ENCODE results near the gene NUPR2. TPM values are rescaled to one million over a fixed set of nuclear protein-coding genes. Genes with fewer than 3 reads are reported as not detected.

NUPR2 gene
- total RNA-seq, 2 donors from 2014 or later = not detected

GRCh38 chr7:56127241-56127975, 11.2 kb upstream of the NUPR2 start:
- H3K4me1 ChIP-seq (ENCODE audit: control insufficient read depth, insufficient read depth, low read length) = no peaks in the 10 kb centered on the region
- H3K4me3 ChIP-seq (ENCODE audit: low read length) = no peak overlapping the region
- Mint-ChIP-seq H3K9me3 (peaks cover 86% of the 10 kb centered on the region), H3K4me3 (no peak overlapping the region), H3K27me3 (ENCODE audit: insufficient read depth) (no peaks in the 10 kb centered on the region), H3K4me1 (no peaks in the 10 kb centered on the region), H3K27ac (no peak overlapping the region), H3K36me3 (ENCODE audit: low read depth) (no peaks in the 10 kb centered on the region)
- H3K27ac ChIP-seq (ENCODE audit: low read depth, low read length) = no peak overlapping the region
- WGBS, 2 experiments (ENCODE audit: insufficient coverage in 1 of 2, insufficient read length in 1 of 2) = 74 to 76% methylated on average over 5 to 7 of the region's 7 CpGs
- DNase-seq = no peak
- H3K36me3 ChIP-seq (ENCODE audit: control insufficient read depth, insufficient read depth, low read length) = no peaks in the 10 kb centered on the region
- H3K27me3 ChIP-seq (ENCODE audit: control insufficient read depth, insufficient read depth, low read length, poor library complexity, severe bottlenecking) = no peaks in the 10 kb centered on the region
- TF ChIP-seq CTCF (conservative IDR thresholded peaks at IDR 0.05) = no peak
- peaks cover 21% of the 10 kb centered on the region for H3K9me3 ChIP-seq (ENCODE audit: control insufficient read depth, low read length)
- H3K9ac ChIP-seq (ENCODE audit: extremely low read depth, low read length, poor library complexity, severe bottlenecking) = no peak overlapping the region

- Histone ChIP-seq H3K36me3 (ENCODE audit: control insufficient read depth, insufficient read depth, low read length) (no peaks in the 10 kb centered on the region), H3K27ac (ENCODE audit: low read depth, low read length) (no peak overlapping the region), H3K27me3 (ENCODE audit: control insufficient read depth, insufficient read depth, low read length, poor library complexity, severe bottlenecking) (no peaks in the 10 kb centered on the region), H3K9ac (ENCODE audit: extremely low read depth, low read length, poor library complexity, severe bottlenecking) (no peak overlapping the region), H3K4me1 (ENCODE audit: control insufficient read depth, insufficient read depth, low read length) (no peaks in the 10 kb centered on the region), H3K4me3 (ENCODE audit: low read length) (no peak overlapping the region), H3K9me3 (ENCODE audit: control insufficient read depth, low read length) (peaks cover 16% of the 10 kb centered on the region)
- no peak for DNase-seq
- Mint-ChIP-seq H3K4me1 (no peaks in the 10 kb centered on the region), H3K27me3 (ENCODE audit: insufficient read depth) (no peaks in the 10 kb centered on the region), H3K27ac (no peak overlapping the region), H3K4me3 (no peak overlapping the region), H3K9me3 (peaks cover 86% of the 10 kb centered on the region), H3K36me3 (ENCODE audit: low read depth) (no peaks in the 10 kb centered on the region)
- no peak for TF ChIP-seq CTCF (conservative IDR thresholded peaks at IDR 0.05)
- WGBS, 2 experiments (ENCODE audit: insufficient coverage in 1 of 2, insufficient read length in 1 of 2) = 62 to 74% methylated on average over 4 to 8 of the region's 8 CpGs
These were observed 9.6 kb upstream of the NUPR2 start for GRCh38 chr7:56125831-56126230.

- Mint-ChIP-seq H3K27ac (no peak overlapping the region), H3K4me3 (no peak overlapping the region), H3K27me3 (ENCODE audit: insufficient read depth) (no peaks in the 10 kb centered on the region), H3K36me3 (ENCODE audit: low read depth) (no peaks in the 10 kb centered on the region), H3K9me3 (peaks cover 86% of the 10 kb centered on the region), H3K4me1 (no peaks in the 10 kb centered on the region)
- TF ChIP-seq CTCF (conservative IDR thresholded peaks at IDR 0.05) = no peak
- 55 to 62% methylated on average over 6 of the region's 6 CpGs for WGBS, 2 experiments (ENCODE audit: insufficient coverage in 1 of 2, insufficient read length in 1 of 2)
- H3K27me3 ChIP-seq (ENCODE audit: control insufficient read depth, insufficient read depth, low read length, poor library complexity, severe bottlenecking) = no peaks in the 10 kb centered on the region
- H3K9ac ChIP-seq (ENCODE audit: extremely low read depth, low read length, poor library complexity, severe bottlenecking) = no peak overlapping the region
- DNase-seq = no peak
- H3K4me1 ChIP-seq (ENCODE audit: control insufficient read depth, insufficient read depth, low read length) = no peaks in the 10 kb centered on the region
- no peaks in the 10 kb centered on the region for H3K36me3 ChIP-seq (ENCODE audit: control insufficient read depth, insufficient read depth, low read length)
- no peak overlapping the region for H3K4me3 ChIP-seq (ENCODE audit: low read length)
- no peak overlapping the region for H3K27ac ChIP-seq (ENCODE audit: low read depth, low read length)
- peaks cover 14% of the 10 kb centered on the region for H3K9me3 ChIP-seq (ENCODE audit: control insufficient read depth, low read length)
These were observed 8.8 kb upstream of the NUPR2 start for GRCh38 chr7:56124981-56125380.

Measured in endodermal cell (in vitro differentiated cells).